OCI-LY3 (cell line): Measurements from ENCODE around the gene RPH3AL.
A peak's percentile ranks its signal among the peaks of the same experiment; 100 is the strongest.
"Not testable (repeated sequence)": the region's sequence is repeated elsewhere in the genome, so short reads cannot be mapped to it uniquely, and the experiment has no call there.

Experiments
- H2AFZ ChIP-seq: fragments of 200-600, 300-600 bp; shearing (Covaris generic); 2 replicates; pipeline ENCODE4 v1.6.0; 2014; ENCODE audit warnings: antibody characterized with exemption, low read depth, low read length
- H3K27ac ChIP-seq: fragments of 200-600, 300-600 bp; sonication (generic); 2 replicates; pipeline ENCODE4 v1.5.1; 2014; ENCODE audit warnings: mild to moderate bottlenecking, low read length, moderate library complexity, mixed read lengths
- H3K27me3 ChIP-seq: fragments of 200-600, 300-600 bp; sonication (generic); 2 replicates; pipeline ENCODE4 v1.6.1; 2014; ENCODE audit warnings: low read depth, low read length, mixed read lengths
- H3K36me3 ChIP-seq: fragments of 200-600, 300-600 bp; sonication (generic); replicated peaks from 2 replicates; pipeline ENCODE3; 2014; ENCODE audit warnings: low read depth, low read length, mixed read lengths
- H3K4me1 ChIP-seq: fragments of 300-600, 200-600 bp; sonication (generic); 2 replicates; pipeline ENCODE4 v1.6.1; 2014; ENCODE audit warnings: low read length, mixed read lengths
- H3K4me2 ChIP-seq: fragments of 200-600, 300-600 bp; sonication (generic); 2 replicates; pipeline ENCODE4 v1.6.1; 2014; ENCODE audit warnings: low read length, mixed read lengths
- H3K4me3 ChIP-seq: fragments of 300-600, 200-600 bp; sonication (generic); 2 replicates; pipeline ENCODE4 v1.5.1; 2014; ENCODE audit warnings: antibody characterized with exemption, mild to moderate bottlenecking, low read length, moderate library complexity
- H3K79me2 ChIP-seq: fragments of 300-600, 200-600 bp; shearing (Covaris generic); 2 replicates; pipeline ENCODE4 v1.6.1; 2014; ENCODE audit warnings: mild to moderate bottlenecking, low read length, mixed read lengths
- H3K9ac ChIP-seq: fragments of 300-600, 200-600 bp; shearing (Covaris generic); 2 replicates; pipeline ENCODE4 v1.6.0; 2014; ENCODE audit warnings: mild to moderate bottlenecking, low read length, moderate library complexity
- H3K9me3 ChIP-seq: fragments of 200-600, 300-600 bp; shearing (Covaris generic); 2 replicates; pipeline ENCODE4 v1.6.1; 2014; ENCODE audit warnings: low read length, mixed read lengths; ENCODE audit not compliant: insufficient read depth
- H4K20me1 ChIP-seq: fragments of 200-600, 300-600 bp; sonication (generic); 2 replicates; pipeline ENCODE4 v1.6.1; 2016; ENCODE audit warnings: low read length, mixed read lengths; ENCODE audit not compliant: insufficient read depth
- CTCF ChIP-seq: fragments of 200-600, 300-600 bp; sonication (generic); IDR thresholded peaks from 2 replicates; pipeline ENCODE4 v1.5.1; 2014; ENCODE audit warnings: antibody characterized with exemption, low read length, low read depth
- EZH2phosphoT487 ChIP-seq: fragments of 200-600 bp; shearing (Covaris generic); IDR thresholded peaks from 2 replicates; pipeline ENCODE4 v1.6.1; 2018; ENCODE audit warnings: antibody characterized with exemption, mixed run types, low read depth

The RPH3AL gene

GRCh38 chr17:222172-222571 lies 130.4 kb downstream of the RPH3AL start:
- Histone ChIP-seq H3K9ac (no peak overlapping the region), H3K4me1 (no peaks in the 10 kb centered on the region), H2AFZ (no peak overlapping the region), H4K20me1 (no peaks in the 10 kb centered on the region), H3K4me3 (no peak overlapping the region), H3K27ac (no peak overlapping the region), H3K79me2 (no peaks in the 10 kb centered on the region), H3K27me3 (no peaks in the 10 kb centered on the region), H3K4me2 (no peak overlapping the region), H3K9me3 (no peaks in the 10 kb centered on the region), H3K36me3 (no peaks in the 10 kb centered on the region)
- TF ChIP-seq EZH2phosphoT487 (no peak), CTCF (no peak)

GRCh38 chr17:219696-220095 lies 132.9 kb downstream of the RPH3AL start:
- no peaks in the 10 kb centered on the region for H4K20me1 ChIP-seq
- H3K27me3 ChIP-seq: no peaks in the 10 kb centered on the region
- H3K4me2 ChIP-seq: no peak overlapping the region
- no peaks in the 10 kb centered on the region for H3K36me3 ChIP-seq
- no peak overlapping the region for H2AFZ ChIP-seq
- H3K9ac ChIP-seq: no peak overlapping the region
- H3K79me2 ChIP-seq: no peaks in the 10 kb centered on the region
- H3K4me1 ChIP-seq: peaks cover 13% of the 10 kb centered on the region
- H3K9me3 ChIP-seq: no peaks in the 10 kb centered on the region
- no peak for TF ChIP-seq CTCF
- no peak for TF ChIP-seq EZH2phosphoT487
- H3K4me3 ChIP-seq: no peak overlapping the region
- H3K27ac ChIP-seq: no peak overlapping the region

- Histone ChIP-seq H3K27me3 (no peaks in the 10 kb centered on the region), H3K4me2 (no peak overlapping the region), H3K9ac (no peak overlapping the region), H3K27ac (no peak overlapping the region), H3K79me2 (no peaks in the 10 kb centered on the region), H3K36me3 (no peaks in the 10 kb centered on the region), H3K9me3 (no peaks in the 10 kb centered on the region), H2AFZ (no peak overlapping the region), H4K20me1 (no peaks in the 10 kb centered on the region), H3K4me1 (peaks cover 13% of the 10 kb centered on the region), H3K4me3 (no peak overlapping the region)
- TF ChIP-seq EZH2phosphoT487 (no peak), CTCF (no peak)
These were observed 134.0 kb downstream of the RPH3AL start for GRCh38 chr17:218432-219110.

GRCh38 chr17:216625-217024 lies 136.0 kb downstream of the RPH3AL start:
- Histone ChIP-seq H3K4me1 (peaks cover 13% of the 10 kb centered on the region), H2AFZ (peak overlapping the region; percentile 98), H3K27ac (no peak overlapping the region), H4K20me1 (no peaks in the 10 kb centered on the region), H3K79me2 (no peaks in the 10 kb centered on the region), H3K9ac (no peak overlapping the region; the same call in 1 of the 2 replicates), H3K4me3 (no peak overlapping the region), H3K36me3 (no peaks in the 10 kb centered on the region), H3K27me3 (no peaks in the 10 kb centered on the region), H3K9me3 (no peaks in the 10 kb centered on the region), H3K4me2 (peak overlapping the region; percentile 65)
- no peak for TF ChIP-seq EZH2phosphoT487
- TF ChIP-seq CTCF: no peak

GRCh38 chr17:215563-216478 lies 136.8 kb downstream of the RPH3AL start:
- peaks cover 13% of the 10 kb centered on the region for H3K4me1 ChIP-seq
- H3K9me3 ChIP-seq, H3K79me2 ChIP-seq, H4K20me1 ChIP-seq, H3K36me3 ChIP-seq, H3K27me3 ChIP-seq: not testable (repeated sequence)
- H3K27ac ChIP-seq: peak overlapping the region; percentile 23; the same call in 1 of the 2 replicates
- peak overlapping the region; percentile 75 for H3K4me3 ChIP-seq
- H2AFZ ChIP-seq: peak overlapping the region; percentile 98
- peak overlapping the region; percentile 82 for H3K4me2 ChIP-seq
- peak overlapping the region; percentile 59; the same call in 1 of the 2 replicates for H3K9ac ChIP-seq
